NCI-H1092 (cell line): ENCODE results near the gene STK4.
"Not testable (repeated sequence)": the region's sequence is repeated elsewhere in the genome, so short reads cannot be mapped to it uniquely, and the experiment has no call there.

ENCODE experiments used
- DNase-seq: peaks from one replicate; lab custom pipeline; 2025; lab: John Stamatoyannopoulos, UW

The STK4 gene

DNA sequence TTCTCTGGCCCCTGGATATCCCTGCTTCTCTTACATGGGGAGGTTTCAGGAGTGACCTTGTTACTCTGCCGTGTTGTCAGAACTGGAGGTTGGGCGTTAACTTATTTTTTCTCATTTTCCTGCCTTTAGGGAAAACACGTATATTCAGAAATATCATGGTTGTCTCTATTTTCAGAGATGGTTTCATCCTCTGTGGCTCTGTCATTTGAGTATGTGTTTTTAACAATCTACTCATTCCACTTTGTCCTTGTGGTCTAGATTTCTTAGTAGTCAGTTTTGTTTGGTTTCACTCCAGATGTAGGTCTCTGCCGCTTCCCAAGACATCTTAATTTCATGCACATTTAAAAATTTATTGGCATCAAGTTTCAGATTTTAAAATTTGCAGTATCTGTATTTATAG lies 88.7 kb downstream of the STK4 start:
- DNase-seq, result no peak

DNA sequence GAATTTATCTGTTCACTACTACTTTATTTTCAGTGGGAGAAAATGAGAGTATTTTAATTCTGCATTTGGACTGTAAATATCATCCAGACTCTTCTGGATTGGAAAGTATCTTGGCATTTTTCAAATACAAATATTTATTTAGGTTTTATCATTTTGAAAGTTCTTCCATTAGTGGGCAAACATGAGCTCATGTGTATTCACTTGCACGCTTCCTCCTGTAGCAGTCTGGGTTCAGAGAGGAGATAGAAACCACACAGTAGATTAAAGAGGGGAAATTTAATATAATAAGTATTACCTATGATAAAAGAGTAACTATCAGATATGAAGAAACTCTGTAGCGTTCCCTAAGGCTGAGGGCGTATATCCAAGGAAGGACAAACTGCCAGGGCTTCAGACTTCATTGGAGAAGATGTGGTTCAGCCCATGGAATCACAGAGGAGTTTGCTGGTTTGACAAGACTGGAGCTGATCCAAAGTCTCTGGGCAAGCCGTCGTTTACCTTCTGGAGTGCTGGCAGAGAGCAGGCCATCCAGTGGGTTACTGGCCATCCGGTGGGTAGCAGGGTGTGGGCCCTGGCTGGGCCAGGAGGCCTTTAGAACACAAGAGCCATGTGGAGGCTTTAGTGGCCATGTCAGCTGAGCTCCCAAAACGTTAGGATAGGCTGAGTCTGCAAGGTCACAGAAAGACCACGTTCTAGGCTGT lies 90.3 kb downstream of the STK4 start:
- no peak for DNase-seq

- no peak for DNase-seq
Observed at GRCh38 chr20:45058168-45058850, 92.0 kb downstream of the STK4 start.

DNA sequence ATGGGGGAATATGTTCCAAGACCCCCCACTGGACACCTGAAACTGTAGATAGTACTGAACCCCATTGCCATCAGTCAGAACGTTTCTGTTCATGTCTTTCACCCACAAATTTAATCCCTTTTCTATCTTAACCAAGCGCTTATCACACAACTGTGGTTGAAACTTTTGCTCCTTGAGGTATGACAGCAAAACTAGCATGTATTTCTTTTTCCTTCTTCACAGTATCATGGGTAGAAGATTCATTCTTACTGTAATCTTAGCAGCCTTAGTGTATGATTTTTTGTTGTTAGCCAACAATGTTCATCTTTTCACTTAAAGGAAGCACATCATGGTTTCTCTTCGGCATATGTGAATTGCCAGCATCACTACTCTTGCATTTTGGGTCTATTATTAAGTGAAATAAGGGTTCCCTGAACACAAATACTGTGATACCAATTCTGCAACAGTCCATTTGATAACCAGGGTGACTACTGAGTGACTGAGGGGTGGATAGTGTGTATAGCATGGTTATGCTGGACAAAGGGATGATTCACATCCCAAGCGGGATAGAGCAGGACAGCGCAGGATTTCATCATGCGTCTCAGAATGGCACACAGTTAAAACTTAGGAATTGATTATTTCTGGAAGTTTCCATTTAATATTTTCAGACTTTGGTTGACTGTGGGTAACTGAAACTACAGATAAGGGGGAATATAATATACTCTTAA lies 92.9 kb downstream of the STK4 start:
- no peak for DNase-seq

- DNase-seq, result no peak
Observed at GRCh38 chr20:45060294-45060693, 94.0 kb downstream of the STK4 start.

GRCh38 chr20:45061244-45061643 lies 94.9 kb downstream of the STK4 start:
- DNase-seq, result no peak

GRCh38 chr20:45063107-45063506 lies 96.8 kb downstream of the STK4 start:
- not testable (repeated sequence) for DNase-seq

- DNase-seq, result no peak
Observed at GRCh38 chr20:45064812-45065211, 98.5 kb downstream of the STK4 start.

- DNase-seq, result no peak
Observed at GRCh38 chr20:45066372-45066771, 100.1 kb downstream of the STK4 start.

DNA sequence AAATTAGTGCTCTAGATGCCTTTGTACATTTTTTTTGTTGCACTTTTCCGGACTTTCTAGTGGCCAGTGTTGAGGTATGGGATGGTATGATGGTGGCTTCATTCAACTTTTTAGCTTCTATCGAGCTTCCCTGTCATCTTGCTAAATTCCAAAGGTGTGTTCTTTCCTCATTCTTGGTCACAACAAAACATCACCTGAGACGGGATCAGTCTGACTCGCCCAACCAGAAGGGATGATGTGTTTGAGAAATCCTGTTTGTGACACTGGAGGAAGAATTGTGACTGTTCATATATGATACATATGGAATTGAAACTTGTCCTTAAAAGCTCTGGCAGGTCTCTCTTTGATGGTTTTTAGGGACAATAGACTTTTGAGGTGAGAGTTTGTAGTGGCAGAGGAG lies 100.8 kb downstream of the STK4 start:
- DNase-seq, result no peak

DNA sequence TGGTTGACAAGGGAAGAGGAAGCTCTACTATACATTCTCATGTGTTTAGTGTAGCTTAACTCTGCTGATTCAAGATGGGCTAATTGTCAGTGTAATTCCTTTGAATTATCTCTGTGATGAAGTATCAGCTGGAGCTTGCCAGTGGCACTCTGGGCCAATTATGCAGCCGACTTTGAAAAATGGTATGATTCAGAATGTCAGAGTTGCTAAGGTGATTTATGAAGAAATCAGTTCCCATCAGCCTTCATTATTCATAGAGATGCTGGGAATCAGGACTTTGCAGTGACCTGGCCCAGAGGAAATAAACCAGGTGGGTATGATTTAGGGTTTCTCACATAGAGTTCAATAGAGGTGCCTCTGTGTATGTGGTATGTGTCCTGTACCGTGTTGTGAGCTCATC lies 101.2 kb downstream of the STK4 start:
- no peak for DNase-seq

DNA sequence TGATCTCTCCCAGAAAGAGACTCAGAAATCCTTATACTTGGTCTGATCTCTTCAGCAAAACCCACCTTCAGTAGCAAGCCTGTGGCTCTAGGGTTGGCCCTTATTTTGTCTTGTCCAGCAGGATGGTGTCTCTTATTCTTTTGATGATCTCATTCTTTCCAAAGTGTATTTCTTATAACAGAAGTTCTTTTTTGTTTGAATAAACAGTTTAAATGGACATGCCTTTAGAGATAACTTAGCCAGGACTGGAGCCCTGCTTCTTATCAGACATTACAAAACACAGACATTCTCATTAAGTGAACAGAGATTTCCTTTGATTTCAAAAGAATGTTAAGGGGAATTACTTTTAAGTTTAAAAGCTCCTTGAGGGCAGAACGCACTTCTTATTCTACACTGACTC lies 102.9 kb downstream of the STK4 start:
- DNase-seq, result no peak

DNA sequence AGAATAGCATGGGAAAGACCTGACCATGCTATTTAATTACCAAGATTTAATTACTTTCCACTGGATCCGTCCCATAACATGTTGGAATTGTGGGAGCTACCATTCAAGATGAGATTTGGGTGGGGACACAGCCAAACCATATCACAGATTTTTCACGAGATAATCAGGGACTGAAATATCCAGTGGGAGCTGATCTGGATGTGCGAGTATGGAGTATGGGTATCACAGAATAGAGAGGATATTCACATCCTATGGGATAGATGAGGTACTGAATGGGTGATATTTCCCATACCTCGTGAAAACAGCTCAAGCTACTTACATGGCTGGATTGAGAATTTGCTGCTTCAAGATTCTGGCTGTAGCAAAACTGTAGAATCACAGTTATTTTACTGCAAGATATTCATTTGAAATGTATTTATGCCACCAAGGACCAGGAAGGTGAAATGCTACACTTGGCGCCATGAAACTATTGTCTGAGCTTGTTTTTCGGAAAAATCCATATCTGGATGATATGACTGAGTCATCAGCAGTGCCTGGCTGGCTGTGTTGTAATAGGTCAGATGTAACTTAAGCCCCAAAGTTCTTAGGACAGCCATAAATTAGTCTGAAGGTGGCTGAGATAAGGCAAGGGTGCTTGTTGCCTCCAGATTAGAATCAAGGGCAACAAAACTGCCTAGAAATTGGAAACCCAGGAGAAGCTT lies 104.8 kb downstream of the STK4 start:
- no peak for DNase-seq

DNA sequence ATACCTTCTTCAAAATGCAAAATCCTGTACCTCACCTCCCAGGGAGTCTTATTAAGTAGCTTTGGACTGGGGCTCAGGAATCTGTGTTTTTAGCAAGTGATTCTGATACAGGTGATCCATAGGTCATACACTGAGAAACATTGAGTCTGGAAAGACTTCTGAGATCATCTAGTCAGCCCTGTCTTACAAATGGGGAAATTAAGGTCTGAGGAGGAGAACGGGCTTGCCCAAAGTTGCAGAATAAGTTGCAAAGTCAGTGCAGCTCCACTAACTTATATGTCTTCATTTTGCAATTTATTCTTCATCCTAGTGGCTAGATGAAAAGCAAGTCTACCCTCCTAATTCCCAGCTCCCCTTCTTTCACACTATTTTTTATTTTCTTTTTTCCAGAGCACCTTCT lies 105.8 kb downstream of the STK4 start:
- DNase-seq, result no peak

- no peak for DNase-seq
Observed at GRCh38 chr20:45073221-45073620, 106.9 kb downstream of the STK4 start.

DNA sequence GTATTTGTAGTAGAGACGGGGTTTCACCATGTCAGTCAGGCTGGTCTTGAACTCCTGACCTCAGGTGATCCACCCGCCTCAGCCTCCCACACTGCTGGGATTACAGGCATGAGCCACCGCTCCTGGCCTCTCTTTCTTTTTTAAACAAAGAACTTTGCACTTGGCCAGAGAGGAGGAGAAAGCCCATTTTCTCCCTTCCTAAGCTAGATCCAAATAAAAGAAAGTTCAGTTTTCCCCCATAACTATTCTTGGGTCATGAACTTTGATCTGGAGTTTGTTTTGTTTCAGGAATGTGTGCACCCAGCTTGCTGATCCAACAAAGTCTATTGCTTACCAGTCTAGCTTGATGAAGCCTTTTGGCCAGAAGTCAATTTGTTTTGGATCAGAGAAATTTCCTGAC lies 111.2 kb downstream of the STK4 start:
- DNase-seq, result no peak

DNA sequence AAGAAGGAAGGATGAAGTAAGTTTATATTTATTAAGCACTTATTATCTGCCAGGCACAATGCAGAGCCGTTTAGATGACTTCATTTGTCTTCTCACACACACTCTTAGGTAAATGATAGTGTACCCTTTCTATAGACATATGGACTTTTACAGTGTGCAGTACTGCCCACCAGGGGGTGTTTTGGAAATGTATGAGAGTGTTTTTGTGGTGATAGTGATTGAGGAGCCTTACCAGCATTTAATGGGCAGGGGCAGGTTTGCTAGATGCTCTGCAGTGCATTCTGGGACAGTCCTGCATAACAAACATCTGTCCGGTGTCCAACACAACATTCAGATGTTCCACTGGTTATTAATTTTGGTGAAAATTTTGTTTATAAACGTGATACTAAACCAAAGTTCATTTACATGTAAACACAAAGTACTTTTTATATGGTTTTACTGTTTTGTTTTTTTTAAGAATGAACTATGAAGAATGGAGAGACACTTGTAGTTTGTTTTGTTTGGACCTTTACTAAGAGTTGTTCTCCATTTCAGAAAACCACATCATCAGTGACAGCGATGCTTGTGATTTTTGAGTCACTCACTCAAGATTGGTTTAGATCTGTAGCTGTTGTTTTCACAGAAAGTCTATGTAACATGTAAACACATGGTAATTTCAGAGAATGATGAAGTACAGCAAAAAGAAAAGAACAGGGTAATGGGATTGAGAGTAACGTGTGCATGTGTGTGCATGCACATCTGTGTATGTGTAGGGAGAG lies 114.7 kb downstream of the STK4 start:
- no peak for DNase-seq

DNA sequence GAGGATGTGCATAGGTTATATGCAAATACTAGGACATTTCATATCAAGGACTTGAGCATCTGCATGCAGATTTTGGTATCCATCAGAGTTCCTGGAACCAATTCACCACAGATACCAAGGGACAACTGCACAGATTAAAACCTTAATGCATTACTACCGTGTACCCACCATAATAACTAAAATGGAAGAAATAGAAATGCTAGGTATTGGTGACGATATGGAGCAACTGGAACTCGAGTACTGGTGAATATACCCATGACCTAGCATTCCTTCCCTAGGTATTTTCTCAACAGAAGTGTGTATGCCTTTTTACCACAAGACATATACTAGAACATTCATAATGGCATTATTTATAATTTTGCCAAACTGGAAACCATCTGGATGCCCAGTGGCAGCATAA lies 116.2 kb downstream of the STK4 start:
- DNase-seq, result no peak

GRCh38 chr20:45083127-45083526 lies 116.8 kb downstream of the STK4 start:
- DNase-seq, result no peak

DNA sequence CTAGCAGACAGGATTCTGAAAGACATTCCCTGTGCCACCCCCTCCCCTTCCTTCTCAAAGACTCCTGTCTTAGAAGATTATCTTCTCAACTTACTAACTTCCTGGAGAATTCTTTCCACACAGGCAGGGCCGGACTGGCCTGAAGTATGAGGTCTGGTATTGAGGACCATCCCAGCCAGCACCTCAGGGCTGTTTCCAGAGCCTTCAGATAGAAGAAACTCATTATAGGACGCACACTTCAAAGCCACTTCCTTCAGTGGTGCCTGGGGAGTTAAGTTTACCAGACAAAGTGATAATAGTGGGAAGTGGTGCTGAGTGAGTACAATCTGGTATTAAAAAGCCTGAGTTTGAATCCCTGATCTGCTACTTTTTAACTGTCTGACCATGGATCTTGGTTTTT lies 119.0 kb downstream of the STK4 start:
- no peak for DNase-seq

- DNase-seq, result no peak
Observed at GRCh38 chr20:45085867-45086266, 119.6 kb downstream of the STK4 start.
